HG02981 (cell line): Measurements from ENCODE around the gene LACRT.
"Not testable (repeated sequence)": the region's sequence is repeated elsewhere in the genome, so short reads cannot be mapped to it uniquely, and the experiment has no call there.

Experiments
- ATAC-seq: cut with Tn5 transposase; IDR thresholded peaks from one replicate; pipeline ENCODE4 v1.9.1; 2021; ENCODE audit warnings: mild to moderate bottlenecking, moderate library complexity; ENCODE audit not compliant: unreplicated experiment

LACRT gene

GRCh38 chr12:54641089-54641488 lies 6.4 kb upstream of the LACRT start:
- no peak for ATAC-seq

- ATAC-seq: not testable (repeated sequence)
Measured at GRCh38 chr12:54639112-54639511, 4.4 kb upstream of the LACRT start.

- ATAC-seq: no peak
Measured at GRCh38 chr12:54631988-54632728, 2.5 kb downstream of the LACRT start.

- no peak for ATAC-seq
Measured at GRCh38 chr12:54631551-54631950, 3.1 kb downstream of the LACRT start.

- no peak for ATAC-seq
Measured at GRCh38 chr12:54629925-54630324, 4.8 kb downstream of the LACRT start.

GRCh38 chr12:54628186-54628846 lies 6.4 kb downstream of the LACRT start:
- ATAC-seq: no peak

GRCh38 chr12:54627304-54627703 lies 7.4 kb downstream of the LACRT start:
- no peak for ATAC-seq

GRCh38 chr12:54625598-54625997 lies 9.1 kb downstream of the LACRT start:
- no peak for ATAC-seq

- ATAC-seq: no peak
Measured at GRCh38 chr12:54624315-54625279, 10.1 kb downstream of the LACRT start.

GRCh38 chr12:54622463-54623183 lies 12.1 kb downstream of the LACRT start:
- no peak for ATAC-seq

GRCh38 chr12:54616933-54617680 lies 17.6 kb downstream of the LACRT start:
- ATAC-seq: no peak

GRCh38 chr12:54612225-54612750 lies 22.4 kb downstream of the LACRT start:
- ATAC-seq: no peak

GRCh38 chr12:54611715-54612149 lies 23.0 kb downstream of the LACRT start:
- no peak for ATAC-seq

GRCh38 chr12:54608769-54609168 lies 25.9 kb downstream of the LACRT start:
- ATAC-seq: no peak

- ATAC-seq: no peak
Measured at GRCh38 chr12:54608156-54608555, 26.5 kb downstream of the LACRT start.

GRCh38 chr12:54606556-54606955 lies 28.1 kb downstream of the LACRT start:
- ATAC-seq: no peak

- no peak for ATAC-seq
Measured at GRCh38 chr12:54605138-54605970, 29.3 kb downstream of the LACRT start.

- no peak for ATAC-seq
Measured at GRCh38 chr12:54604436-54604835, 30.3 kb downstream of the LACRT start.

- ATAC-seq: no peak
Measured at GRCh38 chr12:54603872-54604271, 30.8 kb downstream of the LACRT start.
